HepG2 (cell line): ENCODE results near the gene PARD3. TPM values are rescaled to one million over a fixed set of nuclear protein-coding genes. Genes with fewer than 3 reads are reported as not detected.

ENCODE experiments used
- ATAC-seq: fragments of 200-7000 bp; cut with Tn5 transposase; 3 replicates; pipeline ENCODE4 v1.9.1; 2020; ENCODE audit warnings: mild to moderate bottlenecking, moderate library complexity
- BruUV-seq: library from RNA; stranded (reverse); fragments of 400-500 nt; replicated peaks from 2 replicates; lab custom pipeline; 2021; lab: Mats Ljungman, UMichigan
- CTCF ChIA-PET: fragments of 300-600 bp; formaldehyde crosslinking; extraction: SDS; loops from one replicate; lab custom pipeline; 2021; ENCODE audit warnings: low total read pairs, inconsistent platforms, low intra/inter-chr PET ratio; lab: Yijun Ruan, JAX
- POLR2A ChIA-PET: fragments of 350-600 bp; sonication (Branson Sonifier 250); formaldehyde crosslinking; loops from one replicate; lab custom pipeline; 2020; ENCODE audit warnings: antibody characterized with exemption, inconsistent platforms; lab: Yijun Ruan, JAX
- DNase-seq: peaks from one replicate; pipeline ENCODE4 v3.0.0-alpha.2; 2015; ENCODE audit warnings: low spot score
- FAIRE-seq: peaks from 3 replicates; lab custom pipeline; 2011; peaks lifted over from hg19 to GRCh38; lab: Jason Lieb, UNC
- H2AFZ ChIP-seq: one replicate; pipeline ENCODE4 v1.6.1; 2011; ENCODE audit warnings: low read length, inconsistent platforms
- H3K27ac ChIP-seq: fragments of 300-600 bp; 3 replicates; pipeline ENCODE4 v1.8.0; 2011; ENCODE audit warnings: mixed run types, mild to moderate bottlenecking, mixed read lengths, low read length, inconsistent platforms; ENCODE audit not compliant: insufficient read depth; ENCODE audit errors: extremely low read length
- H3K27me3 ChIP-seq, 2 experiments: fragments of 200-600 bp in 1 of 2; 2 replicates in 1 of 2; 3 replicates in 1 of 2; pipeline versions ENCODE4 v1.6.0 to v1.8.0; 2011; ENCODE audit warnings: low read length in 2 of 2, mild to moderate bottlenecking in 2 of 2, moderate library complexity in 2 of 2, inconsistent platforms in 1 of 2; ENCODE audit not compliant: insufficient read depth in 2 of 2, control insufficient read depth in 1 of 2
- H3K36me3 ChIP-seq, 2 experiments: fragments of 200-600 bp in 1 of 2; replicated peaks in 1 of 2; 2 replicates in 1 of 2; 3 replicates in 1 of 2; pipeline versions ENCODE4 v1.5.1 to v1.8.0; 2011; ENCODE audit warnings: low read length in 2 of 2, inconsistent platforms in 1 of 2; ENCODE audit not compliant: insufficient read depth in 2 of 2, control insufficient read depth in 1 of 2
- H3K4me1 ChIP-seq: 2 replicates; pipeline ENCODE4 v1.5.1; 2012; ENCODE audit warnings: low read length, inconsistent platforms; ENCODE audit not compliant: insufficient read depth
- H3K4me2 ChIP-seq: 2 replicates; pipeline ENCODE4 v1.6.0; 2011; ENCODE audit warnings: low read depth, low read length, inconsistent platforms
- H3K4me3 ChIP-seq, 3 experiments: fragments of 200-600 bp in 1 of 3; sonication (generic), shearing (Covaris generic) in 1 of 3; replicated peaks in 1 of 3; 2 replicates each; pipeline ENCODE4 v1.5.1; 2011 to 2016; ENCODE audit warnings: low read length in 3 of 3, inconsistent platforms in 2 of 3, low read depth in 2 of 3, mild to moderate bottlenecking in 2 of 3, control low read depth in 1 of 3, mixed read lengths in 1 of 3; ENCODE audit not compliant: insufficient read depth in 1 of 3
- H3K79me2 ChIP-seq: one replicate; pipeline ENCODE4 v1.6.1; 2011; ENCODE audit warnings: low read length, inconsistent platforms; ENCODE audit not compliant: insufficient read depth
- H3K9ac ChIP-seq: 2 replicates; pipeline ENCODE4 v1.6.0; 2011; ENCODE audit warnings: mild to moderate bottlenecking, low read depth, low read length, inconsistent platforms; ENCODE audit not compliant: insufficient read depth
- H3K9me3 ChIP-seq: 2 replicates; pipeline ENCODE4 v1.5.1; 2012; ENCODE audit warnings: mild to moderate bottlenecking, low read length
- H4K20me1 ChIP-seq: 2 replicates; pipeline ENCODE4 v1.6.0; 2011; ENCODE audit warnings: inconsistent platforms, mild to moderate bottlenecking, low read length, moderate library complexity; ENCODE audit not compliant: insufficient read depth
- CREBL2 ChIP-seq: sonication (generic); formaldehyde crosslinking; IDR thresholded peaks from 2 replicates; pipeline ENCODE4 v1.8.1; 2023; ENCODE audit warnings: missing genetic modification reagents, mild to moderate bottlenecking, borderline replicate concordance
- HBP1 ChIP-seq: IDR thresholded peaks from 2 replicates; pipeline ENCODE4 v1.6.1; 2016; ENCODE audit warnings: low read depth, control low read depth
- RARG ChIP-seq: sonication (generic); formaldehyde crosslinking; IDR thresholded peaks from 2 replicates; pipeline ENCODE4 v1.4.0; 2020; ENCODE audit warnings: low read depth, mild to moderate bottlenecking, missing genetic modification reagents
- SIX4 ChIP-seq: sonication (generic); formaldehyde crosslinking; IDR thresholded peaks from 2 replicates; pipeline ENCODE4 v1.4.0; 2020; ENCODE audit warnings: missing genetic modification reagents
- ZFP91 ChIP-seq: sonication (generic); formaldehyde crosslinking; IDR thresholded peaks from 2 replicates; pipeline ENCODE4 v1.9.0; 2022; ENCODE audit warnings: missing genetic modification reagents, mild to moderate bottlenecking, borderline replicate concordance
- ZNF768 ChIP-seq: sonication (generic); formaldehyde crosslinking; IDR thresholded peaks from 2 replicates; pipeline ENCODE4 v1.4.0; 2020; ENCODE audit warnings: missing genetic modification reagents
- WGBS: methylation state at CpG from one replicate; pipeline ENCODE4 v1.1.6; 2017; ENCODE audit warnings: low lambda C conversion rate; 5-methylcytosine and 5-hydroxymethylcytosine counted together
- in situ Hi-C: cut with HindIII; loops from 2 replicates; pipeline ENCODE4 v1.10.0; 2017; ENCODE audit warnings: low pct_unique_long_range_greater_than_20kb; ENCODE audit not compliant: extremely low pct_ligation_motif_present
- intact Hi-C: fragments of 100-400 bp; cut with micrococcal nuclease; formaldehyde crosslinking; loops from one replicate; pipeline ENCODE4 v1.10.0; 2022; ENCODE audit not compliant: unreplicated experiment
- polyA plus RNA-seq, 8 experiments: library from polyadenylated mRNA; depleted of rRNA in 3 of 8; stranded (reverse) in 7 of 8; unstranded in 1 of 8; fragments of >200 nt; fragmentation: Illumina TruSeq in 4 of 8; extraction: Trizol in 4 of 8; gene quantifications; 2 replicates each; pipeline versions ENCODE4 v1.2.1 to v1.2.3, GENCODE V29; 2011 to 2016; ENCODE audit warnings: low read depth in 4 of 8, missing spikeins in 1 of 8, mixed read lengths in 1 of 8; ENCODE audit not compliant: insufficient read depth in 1 of 8
- total RNA-seq, 5 experiments: library from RNA; depleted of rRNA; stranded (reverse); fragments of >200 nt; fragmentation: Illumina TruSeq; extraction: Trizol; gene quantifications; 2 replicates each; pipeline ENCODE4 v1.2.3, GENCODE V29; 2016; ENCODE audit warnings: low read depth in 1 of 5

Gene PARD3
- total and polyA plus RNA-seq, 2 of the 13 experiments (the other 11 are each of a cell fraction or from before 2014, with no cell fraction given), result 40.9 to 60.0 TPM

GRCh38 chr10:34153663-34154382 is 661.3 kb downstream of the PARD3 start:
- H3K4me2 ChIP-seq, result no peak overlapping the region
- BruUV-seq, result no TSS peak
- WGBS, result 93% methylated on average over 4 of the region's 4 CpGs
- TF ChIP-seq HBP1 (CRISPR knock-in tag), result no peak
- no peak for TF ChIP-seq CREBL2
- TF ChIP-seq SIX4 (CRISPR knock-in tag), result no peak
- TF ChIP-seq RARG (CRISPR knock-in tag), result no peak
- no peak for TF ChIP-seq ZNF768 (CRISPR knock-in tag)
- TF ChIP-seq ZFP91 (CRISPR knock-in tag), result no peak
- TF ChIP-seq, all 625 proteins: peak for 0
- in situ Hi-C loops (no loop called here), intact Hi-C loops (no loop called here)
- H3K9me3 ChIP-seq, result no peaks in the 10 kb centered on the region
- H3K27me3 ChIP-seq, result no peaks in the 10 kb centered on the region
- CTCF ChIA-PET, result no interaction called here
- ATAC-seq (no peak), FAIRE-seq (no peak), DNase-seq (no peak)
- H3K4me1 ChIP-seq, result peaks cover 12% of the 10 kb centered on the region
- H2AFZ ChIP-seq, result no peak overlapping the region
- H4K20me1 ChIP-seq, result no peaks in the 10 kb centered on the region
- H3K27ac ChIP-seq, result no peak overlapping the region
- POLR2A ChIA-PET, result no interaction called here
- no peak overlapping the region for H3K9ac ChIP-seq
- H3K79me2 ChIP-seq, result no peaks in the 10 kb centered on the region
- H3K4me3 ChIP-seq, result no peak overlapping the region
- no peaks in the 10 kb centered on the region for H3K36me3 ChIP-seq
